ENCODE data around the gene GUSB. TPM values are rescaled to one million over a fixed set of nuclear protein-coding genes. Genes with fewer than 3 reads are reported as not detected.

The GUSB gene
- total and polyA plus RNA-seq, 2 of the 8 experiments (the other 6 are each of a cell fraction or from before 2014, with no cell fraction given) = 43.6 to 71.3 TPM

GRCh38 chr7:65960351-65961074 lies 21.5 kb downstream of the GUSB start:
- H3K36me3 ChIP-seq (ENCODE audit: control insufficient read depth in 2 of 4, insufficient read depth in 4 of 4, low read length in 3 of 4) = peaks cover 18 to 47% (median 34%) of the 10 kb centered on the region in 4 experiments

More at GRCh38 chr7:65960351-65961074, 21.5 kb downstream of the GUSB start:
- no peak overlapping the region for H2BK15ac ChIP-seq (ENCODE audit: low read length)
- no peak overlapping the region for H3K14ac ChIP-seq (ENCODE audit: insufficient read length)
- ChIA-PET CTCF (ENCODE audit: partially characterized antibody) (no interaction called here), POLR2A (ENCODE audit: partially characterized antibody) (interaction anchor here (1.0 to 1.3 kb wide), 4 partner anchors 9 to 37 kb away, joined by 3 read pairs; no protein-coding TSS in a partner anchor)
- H3K23ac ChIP-seq (ENCODE audit: insufficient read length) = no peak overlapping the region
- no peak overlapping the region for H2BK120ac ChIP-seq (replicated peaks; ENCODE audit: low read depth, low read length)
- H4K8ac ChIP-seq (ENCODE audit: extremely low read depth, insufficient read depth, low read length) = no peak overlapping the region; the same call in 1 of the 2 replicates
- no peak overlapping the region for H2AK5ac ChIP-seq (ENCODE audit: low read depth, low read length)
- DNase-seq (ENCODE audit: low read depth in 1 of 2, low spot score in 2 of 2) (no peak), FAIRE-seq (no peak)
- H3K4me1 ChIP-seq (replicated peaks in 1 of 4; ENCODE audit: control insufficient read depth in 3 of 4, insufficient read depth in 4 of 4, low read length in 3 of 4) = no peaks in the 10 kb centered on the region
- H4K20me1 ChIP-seq (replicated peaks in 1 of 2; ENCODE audit: control insufficient read depth in 1 of 2, insufficient read depth in 2 of 2, low read length in 2 of 2) = peaks cover 2 to 5% of the 10 kb centered on the region in 2 experiments
- no peak overlapping the region for H3K9ac ChIP-seq (replicated peaks in 1 of 4; ENCODE audit: extremely low read depth in 1 of 4, low read depth in 3 of 4, low read length in 3 of 4)
- no peaks in the 10 kb centered on the region for H3K79me1 ChIP-seq (ENCODE audit: low read depth, low read length)
- H3K27ac ChIP-seq (ENCODE audit: low read depth, low read length) = no peak overlapping the region
- no peak overlapping the region for H3K18ac ChIP-seq (ENCODE audit: extremely low read depth, low read length)
- H3K4ac ChIP-seq (replicated peaks; ENCODE audit: insufficient read length, low read depth, low read length) = no peak overlapping the region
- H3K4me3 ChIP-seq (ENCODE audit: extremely low read depth in 1 of 4, insufficient read depth in 2 of 4, low read depth in 3 of 4, low read length in 4 of 4) = no peak overlapping the region
- H2BK5ac ChIP-seq (ENCODE audit: low read depth, low read length) = no peak overlapping the region
- no peak overlapping the region for H4K91ac ChIP-seq (replicated peaks; ENCODE audit: insufficient read length, low read length)
- no peak overlapping the region for H2AFZ ChIP-seq (ENCODE audit: low read length)
- H3K79me2 ChIP-seq (ENCODE audit: control insufficient read depth in 1 of 2, insufficient read depth in 2 of 2, low read length in 2 of 2) = no peaks in the 10 kb centered on the region
- TF ChIP-seq FOSL1 (IDR thresholded peaks at IDR 0.05; ENCODE audit: insufficient read depth, low read depth, low read length) (no peak), ATF3 (IDR thresholded peaks at IDR 0.05; ENCODE audit: insufficient read depth, low read depth, low read length) (no peak), EZH2 (IDR thresholded peaks at IDR 0.05; ENCODE audit: low read depth, low read length, severe bottlenecking) (no peak), RBBP5 (IDR thresholded peaks at IDR 0.05; ENCODE audit: borderline replicate concordance, low read depth, low read length) (no peak), USF2 (IDR thresholded peaks at IDR 0.05; ENCODE audit: low read length) (no peak), ATF2 (IDR thresholded peaks at IDR 0.05; ENCODE audit: low read length) (no peak)
- WGBS, 2 experiments (ENCODE audit: extremely low coverage in 1 of 2, insufficient coverage in 1 of 2, insufficient read length in 1 of 2, insufficient replicate concordance in 2 of 2, low coverage in 1 of 2, low lambda C conversion rate in 2 of 2, missing lambda C conversion rate in 1 of 2) = 87% methylated on average over 19 of the region's 19 CpGs; no CpG with 5 or more reads in 1 of the 2 experiments
- H2BK20ac ChIP-seq (ENCODE audit: low read length) = no peak overlapping the region
- no peak overlapping the region for H3K56ac ChIP-seq (replicated peaks; ENCODE audit: insufficient read length, low read depth, low read length)
- no peaks in the 10 kb centered on the region for H3K27me3 ChIP-seq (replicated peaks in 1 of 4; ENCODE audit: control insufficient read depth in 3 of 4, extremely low read depth in 1 of 4, insufficient read depth in 3 of 4, low read length in 3 of 4)
- H3K9me3 ChIP-seq (ENCODE audit: insufficient read depth in 2 of 2, low read depth in 1 of 2, low read length in 1 of 2) = no peaks in the 10 kb centered on the region
- H3K4me2 ChIP-seq (ENCODE audit: insufficient read depth in 1 of 2, low read depth in 2 of 2, low read length in 2 of 2) = no peak overlapping the region
- H2BK12ac ChIP-seq (ENCODE audit: low read depth, low read length) = no peak overlapping the region
- no peak overlapping the region for H4K5ac ChIP-seq (ENCODE audit: insufficient read length, low read depth, low read length)
- no peaks in the 10 kb centered on the region for H3K23me2 ChIP-seq (ENCODE audit: low read depth, low read length)

All from H1 (cell line).